ENCODE results near the gene MGAT4C. TPM values are rescaled to one million over a fixed set of nuclear protein-coding genes. Genes with fewer than 3 reads are reported as not detected.
A peak's percentile ranks its signal among the peaks of the same experiment; 100 is the strongest.

Gene MGAT4C
- total and polyA plus RNA-seq, 2 experiments from 2014 or later: 4.5 to 4.7 TPM

DNA sequence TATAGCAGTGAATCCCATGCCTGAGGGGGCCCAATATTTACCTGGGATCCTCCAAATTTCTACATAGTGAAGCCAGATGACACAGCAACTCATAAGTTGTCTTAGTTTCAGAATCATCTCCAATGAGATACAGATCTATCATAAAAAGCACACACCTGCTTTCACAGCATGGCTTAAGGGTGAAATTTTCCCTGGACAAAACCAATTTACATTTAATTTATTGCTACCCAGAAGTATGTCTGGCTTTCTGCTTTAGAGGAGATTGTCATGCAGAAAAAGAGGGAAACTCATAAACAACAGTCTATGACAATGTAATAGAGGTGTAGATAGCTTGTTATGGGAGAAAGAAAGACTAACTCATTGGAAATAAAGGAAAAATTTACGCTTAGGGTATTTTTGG lies 113.0 kb downstream of the MGAT4C start:
- Histone ChIP-seq H3K9me2 (ENCODE audit: insufficient read depth) (no peaks in the 10 kb centered on the region), H3K4me2 (no peak overlapping the region), H3K79me2 (replicated peaks; ENCODE audit: insufficient read depth) (no peaks in the 10 kb centered on the region), H3K27me3 (ENCODE audit: insufficient read depth) (no peaks in the 10 kb centered on the region), H3K36me3 (ENCODE audit: insufficient read depth) (no peaks in the 10 kb centered on the region), H3F3A (replicated peaks; ENCODE audit: low read depth) (no peaks in the 10 kb centered on the region), H3K4me1 (ENCODE audit: insufficient read depth) (peaks cover 5% of the 10 kb centered on the region; the same call in 1 of the 2 replicates), H2AFZ (no peak overlapping the region), H4K20me1 (replicated peaks; ENCODE audit: insufficient read depth) (no peaks in the 10 kb centered on the region), H3K4me3 (no peak overlapping the region), H3K27ac (ENCODE audit: low read depth) (no peak overlapping the region)
- H3K27ac Mint-ChIP-seq: peak overlapping the region; percentile 73
- H3K27me3 Mint-ChIP-seq (ENCODE audit: insufficient read depth, low read depth, poor library complexity): no peaks in the 10 kb centered on the region
- H3K9me3 Mint-ChIP-seq: no peaks in the 10 kb centered on the region
- no peaks in the 10 kb centered on the region for H3K36me3 Mint-ChIP-seq (ENCODE audit: low read depth)
- H3K4me3 Mint-ChIP-seq: no peak overlapping the region
- no peak for ATAC-seq
- TF ChIP-seq, protein P1, sequence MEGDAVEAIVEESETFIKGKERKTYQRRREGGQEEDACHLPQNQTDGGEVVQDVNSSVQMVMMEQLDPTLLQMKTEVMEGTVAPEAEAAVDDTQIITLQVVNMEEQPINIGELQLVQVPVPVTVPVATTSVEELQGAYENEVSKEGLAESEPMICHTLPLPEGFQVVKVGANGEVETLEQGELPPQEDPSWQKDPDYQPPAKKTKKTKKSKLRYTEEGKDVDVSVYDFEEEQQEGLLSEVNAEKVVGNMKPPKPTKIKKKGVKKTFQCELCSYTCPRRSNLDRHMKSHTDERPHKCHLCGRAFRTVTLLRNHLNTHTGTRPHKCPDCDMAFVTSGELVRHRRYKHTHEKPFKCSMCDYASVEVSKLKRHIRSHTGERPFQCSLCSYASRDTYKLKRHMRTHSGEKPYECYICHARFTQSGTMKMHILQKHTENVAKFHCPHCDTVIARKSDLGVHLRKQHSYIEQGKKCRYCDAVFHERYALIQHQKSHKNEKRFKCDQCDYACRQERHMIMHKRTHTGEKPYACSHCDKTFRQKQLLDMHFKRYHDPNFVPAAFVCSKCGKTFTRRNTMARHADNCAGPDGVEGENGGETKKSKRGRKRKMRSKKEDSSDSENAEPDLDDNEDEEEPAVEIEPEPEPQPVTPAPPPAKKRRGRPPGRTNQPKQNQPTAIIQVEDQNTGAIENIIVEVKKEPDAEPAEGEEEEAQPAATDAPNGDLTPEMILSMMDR (conservative IDR thresholded peaks at IDR 0.05; ENCODE audit: low read depth in 2 of 2): no peak
- no peak for TF ChIP-seq STAT1 (IDR thresholded peaks at IDR 0.05; ENCODE audit: unreplicated experiment)
- TF ChIP-seq JUNB (IDR thresholded peaks at IDR 0.05; ENCODE audit: unreplicated experiment): no peak
- no peak for TF ChIP-seq NANOG (IDR thresholded peaks at IDR 0.05; ENCODE audit: borderline replicate concordance)
- H3K4me1 Mint-ChIP-seq: peaks cover 20% of the 10 kb centered on the region
- DNase-seq (ENCODE audit: low spot score): no peak

DNA sequence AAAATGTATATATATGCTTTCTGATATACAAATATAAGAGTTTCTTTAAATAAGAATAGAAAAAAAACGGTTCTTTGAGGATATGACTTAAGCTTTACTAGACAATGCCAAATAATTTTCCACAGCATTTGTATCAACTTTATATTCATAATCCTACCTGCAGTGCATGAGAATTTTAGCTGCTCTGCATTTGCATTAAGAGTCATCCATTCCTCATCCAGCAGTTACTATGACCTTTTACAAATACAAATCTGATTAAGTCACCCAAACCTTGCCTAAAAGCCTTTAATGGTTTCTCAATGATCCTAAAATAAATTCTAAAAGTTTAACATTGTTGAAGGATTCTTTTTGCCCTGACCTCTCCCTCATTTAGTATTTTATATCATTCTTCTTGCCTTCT lies 116.5 kb downstream of the MGAT4C start:
- H3K9me2 ChIP-seq (ENCODE audit: insufficient read depth): no peaks in the 10 kb centered on the region
- no peak overlapping the region for H3K4me2 ChIP-seq
- H3K79me2 ChIP-seq (replicated peaks; ENCODE audit: insufficient read depth): no peaks in the 10 kb centered on the region
- peaks cover 3% of the 10 kb centered on the region; the same call in 1 of the 2 replicates for H3K4me1 ChIP-seq (ENCODE audit: insufficient read depth)
- H3K4me3 ChIP-seq: no peak overlapping the region
- Mint-ChIP-seq H3K27ac (no peak overlapping the region), H3K36me3 (ENCODE audit: low read depth) (no peaks in the 10 kb centered on the region), H3K27me3 (ENCODE audit: insufficient read depth, low read depth, poor library complexity) (peaks cover 2% of the 10 kb centered on the region), H3K4me1 (peaks cover 14% of the 10 kb centered on the region; the same call in 2 of the 3 replicates), H3K9me3 (no peaks in the 10 kb centered on the region), H3K4me3 (no peak overlapping the region)
- no peak for ATAC-seq
- H3F3A ChIP-seq (replicated peaks; ENCODE audit: low read depth): no peaks in the 10 kb centered on the region
- no peak overlapping the region for H2AFZ ChIP-seq
- H3K27ac ChIP-seq (ENCODE audit: low read depth): no peak overlapping the region
- H3K27me3 ChIP-seq (ENCODE audit: insufficient read depth): no peaks in the 10 kb centered on the region
- no peaks in the 10 kb centered on the region for H4K20me1 ChIP-seq (replicated peaks; ENCODE audit: insufficient read depth)
- H3K36me3 ChIP-seq (ENCODE audit: insufficient read depth): no peaks in the 10 kb centered on the region
- DNase-seq (ENCODE audit: low spot score): no peak
- TF ChIP-seq CREB1 (CRISPR knock-in tag; IDR thresholded peaks at IDR 0.05; ENCODE audit: low read depth): no peak
- TF ChIP-seq NANOG (IDR thresholded peaks at IDR 0.05; ENCODE audit: borderline replicate concordance): no peak
- TF ChIP-seq, protein P2, sequence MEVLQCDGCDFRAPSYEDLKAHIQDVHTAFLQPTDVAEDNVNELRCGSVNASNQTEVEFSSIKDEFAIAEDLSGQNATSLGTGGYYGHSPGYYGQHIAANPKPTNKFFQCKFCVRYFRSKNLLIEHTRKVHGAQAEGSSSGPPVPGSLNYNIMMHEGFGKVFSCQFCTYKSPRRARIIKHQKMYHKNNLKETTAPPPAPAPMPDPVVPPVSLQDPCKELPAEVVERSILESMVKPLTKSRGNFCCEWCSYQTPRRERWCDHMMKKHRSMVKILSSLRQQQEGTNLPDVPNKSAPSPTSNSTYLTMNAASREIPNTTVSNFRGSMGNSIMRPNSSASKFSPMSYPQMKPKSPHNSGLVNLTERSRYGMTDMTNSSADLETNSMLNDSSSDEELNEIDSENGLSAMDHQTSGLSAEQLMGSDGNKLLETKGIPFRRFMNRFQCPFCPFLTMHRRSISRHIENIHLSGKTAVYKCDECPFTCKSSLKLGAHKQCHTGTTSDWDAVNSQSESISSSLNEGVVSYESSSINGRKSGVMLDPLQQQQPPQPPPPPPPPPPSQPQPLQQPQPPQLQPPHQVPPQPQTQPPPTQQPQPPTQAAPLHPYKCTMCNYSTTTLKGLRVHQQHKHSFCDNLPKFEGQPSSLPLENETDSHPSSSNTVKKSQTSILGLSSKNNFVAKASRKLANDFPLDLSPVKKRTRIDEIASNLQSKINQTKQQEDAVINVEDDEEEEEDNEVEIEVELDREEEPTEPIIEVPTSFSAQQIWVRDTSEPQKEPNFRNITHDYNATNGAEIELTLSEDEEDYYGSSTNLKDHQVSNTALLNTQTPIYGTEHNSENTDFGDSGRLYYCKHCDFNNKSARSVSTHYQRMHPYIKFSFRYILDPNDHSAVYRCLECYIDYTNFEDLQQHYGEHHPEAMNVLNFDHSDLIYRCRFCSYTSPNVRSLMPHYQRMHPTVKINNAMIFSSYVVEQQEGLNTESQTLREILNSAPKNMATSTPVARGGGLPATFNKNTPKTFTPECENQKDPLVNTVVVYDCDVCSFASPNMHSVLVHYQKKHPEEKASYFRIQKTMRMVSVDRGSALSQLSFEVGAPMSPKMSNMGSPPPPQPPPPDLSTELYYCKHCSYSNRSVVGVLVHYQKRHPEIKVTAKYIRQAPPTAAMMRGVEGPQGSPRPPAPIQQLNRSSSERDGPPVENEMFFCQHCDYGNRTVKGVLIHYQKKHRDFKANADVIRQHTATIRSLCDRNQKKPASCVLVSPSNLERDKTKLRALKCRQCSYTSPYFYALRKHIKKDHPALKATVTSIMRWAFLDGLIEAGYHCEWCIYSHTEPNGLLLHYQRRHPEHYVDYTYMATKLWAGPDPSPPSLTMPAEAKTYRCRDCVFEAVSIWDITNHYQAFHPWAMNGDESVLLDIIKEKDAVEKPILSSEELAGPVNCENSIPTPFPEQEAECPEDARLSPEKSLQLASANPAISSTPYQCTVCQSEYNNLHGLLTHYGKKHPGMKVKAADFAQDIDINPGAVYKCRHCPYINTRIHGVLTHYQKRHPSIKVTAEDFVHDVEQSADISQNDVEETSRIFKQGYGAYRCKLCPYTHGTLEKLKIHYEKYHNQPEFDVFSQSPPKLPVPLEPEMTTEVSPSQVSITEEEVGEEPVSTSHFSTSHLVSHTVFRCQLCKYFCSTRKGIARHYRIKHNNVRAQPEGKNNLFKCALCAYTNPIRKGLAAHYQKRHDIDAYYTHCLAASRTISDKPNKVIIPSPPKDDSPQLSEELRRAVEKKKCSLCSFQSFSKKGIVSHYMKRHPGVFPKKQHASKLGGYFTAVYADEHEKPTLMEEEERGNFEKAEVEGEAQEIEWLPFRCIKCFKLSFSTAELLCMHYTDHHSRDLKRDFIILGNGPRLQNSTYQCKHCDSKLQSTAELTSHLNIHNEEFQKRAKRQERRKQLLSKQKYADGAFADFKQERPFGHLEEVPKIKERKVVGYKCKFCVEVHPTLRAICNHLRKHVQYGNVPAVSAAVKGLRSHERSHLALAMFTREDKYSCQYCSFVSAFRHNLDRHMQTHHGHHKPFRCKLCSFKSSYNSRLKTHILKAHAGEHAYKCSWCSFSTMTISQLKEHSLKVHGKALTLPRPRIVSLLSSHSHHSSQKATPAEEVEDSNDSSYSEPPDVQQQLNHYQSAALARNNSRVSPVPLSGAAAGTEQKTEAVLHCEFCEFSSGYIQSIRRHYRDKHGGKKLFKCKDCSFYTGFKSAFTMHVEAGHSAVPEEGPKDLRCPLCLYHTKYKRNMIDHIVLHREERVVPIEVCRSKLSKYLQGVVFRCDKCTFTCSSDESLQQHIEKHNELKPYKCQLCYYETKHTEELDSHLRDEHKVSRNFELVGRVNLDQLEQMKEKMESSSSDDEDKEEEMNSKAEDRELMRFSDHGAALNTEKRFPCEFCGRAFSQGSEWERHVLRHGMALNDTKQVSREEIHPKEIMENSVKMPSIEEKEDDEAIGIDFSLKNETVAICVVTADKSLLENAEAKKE (CRISPR knock-in tag; IDR thresholded peaks at IDR 0.05): no peak
- TF ChIP-seq, protein P3, sequence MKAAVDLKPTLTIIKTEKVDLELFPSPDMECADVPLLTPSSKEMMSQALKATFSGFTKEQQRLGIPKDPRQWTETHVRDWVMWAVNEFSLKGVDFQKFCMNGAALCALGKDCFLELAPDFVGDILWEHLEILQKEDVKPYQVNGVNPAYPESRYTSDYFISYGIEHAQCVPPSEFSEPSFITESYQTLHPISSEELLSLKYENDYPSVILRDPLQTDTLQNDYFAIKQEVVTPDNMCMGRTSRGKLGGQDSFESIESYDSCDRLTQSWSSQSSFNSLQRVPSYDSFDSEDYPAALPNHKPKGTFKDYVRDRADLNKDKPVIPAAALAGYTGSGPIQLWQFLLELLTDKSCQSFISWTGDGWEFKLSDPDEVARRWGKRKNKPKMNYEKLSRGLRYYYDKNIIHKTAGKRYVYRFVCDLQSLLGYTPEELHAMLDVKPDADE (IDR thresholded peaks at IDR 0.05): no peak
- TF ChIP-seq EZH2 (IDR thresholded peaks at IDR 0.05; ENCODE audit: low read depth, unreplicated experiment): no peak
- no peak for TF ChIP-seq ZNF331 (CRISPR knock-in tag; IDR thresholded peaks at IDR 0.05; ENCODE audit: low read depth)
- no peak for TF ChIP-seq STAT1 (IDR thresholded peaks at IDR 0.05; ENCODE audit: unreplicated experiment)
- no peak for TF ChIP-seq EZH2phosphoT487 (IDR thresholded peaks at IDR 0.05; ENCODE audit: unreplicated experiment)
- no peak for TF ChIP-seq ZNF114 (CRISPR knock-in tag; IDR thresholded peaks at IDR 0.05)
- TF ChIP-seq, protein P1 (conservative IDR thresholded peaks at IDR 0.05; ENCODE audit: low read depth in 2 of 2): no peak

All from GM23338 (cell line).